ENCODE data around the gene SESN1. TPM values are rescaled to one million over a fixed set of nuclear protein-coding genes. Genes with fewer than 3 reads are reported as not detected.

Gene SESN1
- polyA plus RNA-seq, 1 donor (not counting 4 experiments of a cell fraction or from before 2014, with no cell fraction given) = 21.4 TPM

GRCh38 chr6:109013656-109014305 is 80.9 kb downstream of the SESN1 start:
- Histone ChIP-seq H3K79me2 (ENCODE audit: control insufficient read depth, insufficient read depth, low read length) (peaks cover 2% of the 10 kb centered on the region), H3K9me3 (ENCODE audit: control insufficient read depth, low read depth, low read length) (no peaks in the 10 kb centered on the region), H3K27me3 (ENCODE audit: control insufficient read depth, extremely low read depth, insufficient read depth, low read length) (no peaks in the 10 kb centered on the region), H3K4me2 (ENCODE audit: control insufficient read depth, extremely low read depth, insufficient read depth, low read depth, low read length) (no peak overlapping the region), H3K4me1 (ENCODE audit: control insufficient read depth, extremely low read depth, insufficient read depth, low read length) (peaks cover 25% of the 10 kb centered on the region), H3K9me1 (ENCODE audit: control insufficient read depth, extremely low read depth, insufficient read depth, low read length) (no peaks in the 10 kb centered on the region), H2AFZ (ENCODE audit: control insufficient read depth, low read length) (no peak overlapping the region), H3K4me3 (ENCODE audit: control insufficient read depth in 2 of 3, extremely low read depth in 1 of 3, insufficient read depth in 2 of 3, low read depth in 1 of 3, low read length in 3 of 3) (no peak overlapping the region), H3K9ac (ENCODE audit: control insufficient read depth, extremely low read depth, insufficient read depth, low read length) (no peak overlapping the region), H3K27ac (ENCODE audit: control insufficient read depth, insufficient read depth, low read length) (no peak overlapping the region), H3K36me3 (ENCODE audit: control insufficient read depth in 2 of 2, extremely low read depth in 1 of 2, insufficient read depth in 2 of 2, low read length in 2 of 2) (no peaks in the 10 kb centered on the region), H4K20me1 (ENCODE audit: control insufficient read depth, extremely low read depth, insufficient read depth, low read length) (no peaks in the 10 kb centered on the region)
- DNase-seq (ENCODE audit: low read depth, low spot score) (no peak), FAIRE-seq (no peak)
- no peak for TF ChIP-seq EZH2 (IDR thresholded peaks at IDR 0.05; ENCODE audit: low read length)
- TF ChIP-seq, protein P1, sequence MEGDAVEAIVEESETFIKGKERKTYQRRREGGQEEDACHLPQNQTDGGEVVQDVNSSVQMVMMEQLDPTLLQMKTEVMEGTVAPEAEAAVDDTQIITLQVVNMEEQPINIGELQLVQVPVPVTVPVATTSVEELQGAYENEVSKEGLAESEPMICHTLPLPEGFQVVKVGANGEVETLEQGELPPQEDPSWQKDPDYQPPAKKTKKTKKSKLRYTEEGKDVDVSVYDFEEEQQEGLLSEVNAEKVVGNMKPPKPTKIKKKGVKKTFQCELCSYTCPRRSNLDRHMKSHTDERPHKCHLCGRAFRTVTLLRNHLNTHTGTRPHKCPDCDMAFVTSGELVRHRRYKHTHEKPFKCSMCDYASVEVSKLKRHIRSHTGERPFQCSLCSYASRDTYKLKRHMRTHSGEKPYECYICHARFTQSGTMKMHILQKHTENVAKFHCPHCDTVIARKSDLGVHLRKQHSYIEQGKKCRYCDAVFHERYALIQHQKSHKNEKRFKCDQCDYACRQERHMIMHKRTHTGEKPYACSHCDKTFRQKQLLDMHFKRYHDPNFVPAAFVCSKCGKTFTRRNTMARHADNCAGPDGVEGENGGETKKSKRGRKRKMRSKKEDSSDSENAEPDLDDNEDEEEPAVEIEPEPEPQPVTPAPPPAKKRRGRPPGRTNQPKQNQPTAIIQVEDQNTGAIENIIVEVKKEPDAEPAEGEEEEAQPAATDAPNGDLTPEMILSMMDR (optimal IDR thresholded peaks at IDR 0.05 in 1 of 3, IDR thresholded peaks at IDR 0.05 in 1 of 3, conservative IDR thresholded peaks at IDR 0.05 in 1 of 3; ENCODE audit: extremely low read depth in 1 of 3, insufficient read depth in 2 of 3, low read length in 3 of 3) = no peak
- dilution Hi-C loops (cut with MboI; ENCODE audit: extremely low pct_ligation_motif_present, low sequenced_read_pairs) = no loop called here

GRCh38 chr6:109010705-109011102 is 83.9 kb downstream of the SESN1 start:
- Histone ChIP-seq H3K9me1 (ENCODE audit: control insufficient read depth, extremely low read depth, insufficient read depth, low read length) (no peaks in the 10 kb centered on the region), H3K27me3 (ENCODE audit: control insufficient read depth, extremely low read depth, insufficient read depth, low read length) (no peaks in the 10 kb centered on the region), H3K4me1 (ENCODE audit: control insufficient read depth, extremely low read depth, insufficient read depth, low read length) (peaks cover 27% of the 10 kb centered on the region), H3K4me3 (ENCODE audit: control insufficient read depth in 2 of 3, extremely low read depth in 1 of 3, insufficient read depth in 2 of 3, low read depth in 1 of 3, low read length in 3 of 3) (peak overlapping the region in 1 of 3 experiments; percentile 73), H3K9me3 (ENCODE audit: control insufficient read depth, low read depth, low read length) (no peaks in the 10 kb centered on the region), H4K20me1 (ENCODE audit: control insufficient read depth, extremely low read depth, insufficient read depth, low read length) (no peaks in the 10 kb centered on the region), H3K36me3 (ENCODE audit: control insufficient read depth in 2 of 2, extremely low read depth in 1 of 2, insufficient read depth in 2 of 2, low read length in 2 of 2) (no peaks in the 10 kb centered on the region), H3K4me2 (ENCODE audit: control insufficient read depth, extremely low read depth, insufficient read depth, low read depth, low read length) (peak overlapping the region; percentile 99), H3K9ac (ENCODE audit: control insufficient read depth, extremely low read depth, insufficient read depth, low read length) (no peak overlapping the region), H3K79me2 (ENCODE audit: control insufficient read depth, insufficient read depth, low read length) (peaks cover 24% of the 10 kb centered on the region), H3K27ac (ENCODE audit: control insufficient read depth, insufficient read depth, low read length) (peak overlapping the region; percentile 96), H2AFZ (ENCODE audit: control insufficient read depth, low read length) (peak overlapping the region; percentile 36)
- dilution Hi-C loops (cut with MboI; ENCODE audit: extremely low pct_ligation_motif_present, low sequenced_read_pairs) = no loop called here
- FAIRE-seq (no peak), DNase-seq (ENCODE audit: low read depth, low spot score) (no peak)
- TF ChIP-seq, protein P1 (optimal IDR thresholded peaks at IDR 0.05 in 1 of 3, IDR thresholded peaks at IDR 0.05 in 1 of 3, conservative IDR thresholded peaks at IDR 0.05 in 1 of 3; ENCODE audit: extremely low read depth in 1 of 3, insufficient read depth in 2 of 3, low read length in 3 of 3) = no peak
- no peak for TF ChIP-seq EZH2 (IDR thresholded peaks at IDR 0.05; ENCODE audit: low read length)

All from keratinocyte (primary cell).